Endothelial cell (in vitro differentiated cells): ENCODE measurements around the gene NIPAL1. TPM values are rescaled to one million over a fixed set of nuclear protein-coding genes. Genes with fewer than 3 reads are reported as not detected.

Experiments used
- DNase-seq: peaks from one replicate; pipeline ENCODE4 v3.0.0; 2021; ENCODE audit warnings: low spot score
- H3K27ac Mint-ChIP-seq: one replicate; pipeline ENCODE4 v1.8.0; 2021; ENCODE audit warnings: mixed read lengths, inconsistent platforms; ENCODE audit not compliant: unreplicated experiment
- H3K27me3 Mint-ChIP-seq: one replicate; pipeline ENCODE4 v1.8.0; 2021; ENCODE audit warnings: mild to moderate bottlenecking, moderate library complexity, mixed read lengths, inconsistent platforms; ENCODE audit not compliant: unreplicated experiment
- H3K36me3 Mint-ChIP-seq: one replicate; pipeline ENCODE4 v1.8.0; 2021; ENCODE audit warnings: mild to moderate bottlenecking, low read depth, mixed read lengths, inconsistent platforms; ENCODE audit not compliant: unreplicated experiment
- H3K4me1 Mint-ChIP-seq: one replicate; pipeline ENCODE4 v1.8.0; 2021; ENCODE audit warnings: mild to moderate bottlenecking, mixed read lengths, inconsistent platforms; ENCODE audit not compliant: unreplicated experiment
- H3K4me3 Mint-ChIP-seq: one replicate; pipeline ENCODE4 v1.8.0; 2021; ENCODE audit warnings: mild to moderate bottlenecking, mixed read lengths, inconsistent platforms; ENCODE audit not compliant: unreplicated experiment
- H3K9me3 Mint-ChIP-seq: one replicate; pipeline ENCODE4 v1.8.0; 2021; ENCODE audit warnings: mixed read lengths, inconsistent platforms; ENCODE audit not compliant: unreplicated experiment
- total RNA-seq: library from RNA; stranded (reverse); fragmentation: NEBNext Ultra II Directional; extraction: Animal tissue kit (Norgen Biotek cat#: 25700); gene quantifications from one replicate; pipeline ENCODE4 v1.2.1, GENCODE V29; 2021; ENCODE audit not compliant: unreplicated experiment
- TF ChIP-seq, protein P1 (sequence below): fragments of 200-600 bp; sonication (generic); IDR thresholded peaks from one replicate; pipeline ENCODE4 v1.5.0; 2021; ENCODE audit warnings: antibody characterized with exemption; ENCODE audit not compliant: unreplicated experiment

NIPAL1 gene
- total RNA-seq, 1 donor from 2014 or later: 2.0 TPM

DNA sequence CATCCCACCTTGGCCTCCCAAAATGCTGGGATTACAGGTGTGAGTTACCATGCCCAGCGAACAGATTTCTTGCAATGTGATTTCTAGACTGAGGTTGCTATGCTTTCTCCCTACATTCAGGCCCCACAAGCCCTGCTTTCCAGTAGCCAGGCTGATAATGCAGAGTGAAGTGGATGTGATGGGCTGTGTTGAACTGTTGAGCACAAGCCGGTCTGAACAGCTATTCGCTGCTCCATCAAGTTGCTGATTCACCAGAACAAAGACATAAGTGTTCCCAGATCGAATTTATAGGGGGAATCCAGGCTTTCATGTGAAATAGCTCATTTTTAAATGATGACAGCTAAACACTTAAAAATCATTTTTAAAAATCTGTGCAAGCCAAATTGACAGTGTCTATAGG is 8.0 kb downstream of the NIPAL1 start:
- H3K27ac Mint-ChIP-seq: no peak overlapping the region
- H3K4me1 Mint-ChIP-seq: no peaks in the 10 kb centered on the region
- TF ChIP-seq, protein P1, sequence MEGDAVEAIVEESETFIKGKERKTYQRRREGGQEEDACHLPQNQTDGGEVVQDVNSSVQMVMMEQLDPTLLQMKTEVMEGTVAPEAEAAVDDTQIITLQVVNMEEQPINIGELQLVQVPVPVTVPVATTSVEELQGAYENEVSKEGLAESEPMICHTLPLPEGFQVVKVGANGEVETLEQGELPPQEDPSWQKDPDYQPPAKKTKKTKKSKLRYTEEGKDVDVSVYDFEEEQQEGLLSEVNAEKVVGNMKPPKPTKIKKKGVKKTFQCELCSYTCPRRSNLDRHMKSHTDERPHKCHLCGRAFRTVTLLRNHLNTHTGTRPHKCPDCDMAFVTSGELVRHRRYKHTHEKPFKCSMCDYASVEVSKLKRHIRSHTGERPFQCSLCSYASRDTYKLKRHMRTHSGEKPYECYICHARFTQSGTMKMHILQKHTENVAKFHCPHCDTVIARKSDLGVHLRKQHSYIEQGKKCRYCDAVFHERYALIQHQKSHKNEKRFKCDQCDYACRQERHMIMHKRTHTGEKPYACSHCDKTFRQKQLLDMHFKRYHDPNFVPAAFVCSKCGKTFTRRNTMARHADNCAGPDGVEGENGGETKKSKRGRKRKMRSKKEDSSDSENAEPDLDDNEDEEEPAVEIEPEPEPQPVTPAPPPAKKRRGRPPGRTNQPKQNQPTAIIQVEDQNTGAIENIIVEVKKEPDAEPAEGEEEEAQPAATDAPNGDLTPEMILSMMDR: no peak
- H3K9me3 Mint-ChIP-seq: no peaks in the 10 kb centered on the region
- H3K4me3 Mint-ChIP-seq: no peak overlapping the region
- no peaks in the 10 kb centered on the region for H3K27me3 Mint-ChIP-seq
- no peaks in the 10 kb centered on the region for H3K36me3 Mint-ChIP-seq
- DNase-seq: no peak

DNA sequence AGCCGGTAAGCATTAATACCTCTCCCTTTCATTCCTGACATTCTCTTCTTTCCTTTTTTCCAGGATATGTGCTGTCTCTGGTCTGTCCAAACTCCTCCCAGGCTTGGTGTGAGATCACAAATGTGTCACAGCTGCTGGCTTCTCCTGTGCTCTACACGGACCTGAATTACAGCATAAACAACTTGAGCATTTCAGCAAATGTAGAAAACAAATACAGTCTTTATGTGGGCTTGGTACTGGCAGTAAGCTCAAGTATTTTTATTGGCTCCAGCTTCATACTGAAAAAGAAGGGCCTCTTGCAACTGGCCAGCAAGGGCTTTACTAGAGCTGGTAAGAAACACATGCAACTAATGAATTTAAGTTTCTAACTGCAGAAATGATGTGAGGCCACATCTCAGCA is 8.4 kb downstream of the NIPAL1 start:
- H3K4me1 Mint-ChIP-seq: no peaks in the 10 kb centered on the region
- no peaks in the 10 kb centered on the region for H3K9me3 Mint-ChIP-seq
- no peaks in the 10 kb centered on the region for H3K36me3 Mint-ChIP-seq
- no peaks in the 10 kb centered on the region for H3K27me3 Mint-ChIP-seq
- no peak for DNase-seq
- no peak overlapping the region for H3K27ac Mint-ChIP-seq
- no peak overlapping the region for H3K4me3 Mint-ChIP-seq
- TF ChIP-seq, protein P1: no peak

DNA sequence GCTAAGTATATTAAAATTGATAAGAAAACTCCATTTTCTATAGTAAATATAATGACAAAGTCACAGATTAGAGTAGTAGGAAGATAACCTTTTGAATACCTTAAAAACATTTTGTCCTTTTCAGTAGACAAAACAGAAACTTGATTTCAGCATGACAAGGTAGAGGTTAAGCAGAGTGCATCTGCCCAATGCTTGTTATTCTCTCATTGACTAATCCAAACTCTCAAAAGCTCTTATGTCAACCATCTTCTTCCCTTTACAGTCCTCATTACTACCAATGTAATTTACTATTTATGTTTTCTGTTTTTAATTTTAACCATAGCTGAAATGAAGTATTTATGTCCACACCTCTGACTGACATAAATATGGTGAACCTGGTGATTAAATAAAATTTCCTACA is 11.1 kb downstream of the NIPAL1 start:
- Mint-ChIP-seq H3K4me1 (no peaks in the 10 kb centered on the region), H3K27ac (no peak overlapping the region), H3K9me3 (no peaks in the 10 kb centered on the region), H3K36me3 (no peaks in the 10 kb centered on the region), H3K27me3 (no peaks in the 10 kb centered on the region), H3K4me3 (no peak overlapping the region)
- TF ChIP-seq, protein P1: no peak
- no peak for DNase-seq

DNA sequence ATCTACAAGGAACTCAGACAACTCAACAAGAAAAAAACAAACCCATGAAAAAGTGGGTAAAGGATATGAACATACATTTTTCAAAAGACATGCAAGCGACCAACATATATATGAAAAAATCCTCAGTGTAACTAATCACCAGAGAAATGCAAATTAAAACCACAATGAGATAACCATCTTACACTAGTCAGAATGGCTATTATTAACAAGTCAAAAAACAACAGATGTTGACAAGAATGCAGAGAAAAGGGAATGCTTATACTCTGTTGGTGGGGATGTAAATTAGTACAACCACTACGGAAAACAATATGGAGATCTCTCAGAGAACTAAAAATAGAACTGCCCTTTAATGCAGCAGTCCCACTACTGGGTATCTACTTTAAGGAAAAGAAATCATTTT is 12.1 kb downstream of the NIPAL1 start:
- no peak overlapping the region for H3K4me3 Mint-ChIP-seq
- no peak for DNase-seq
- no peaks in the 10 kb centered on the region for H3K27me3 Mint-ChIP-seq
- H3K27ac Mint-ChIP-seq: no peak overlapping the region
- no peaks in the 10 kb centered on the region for H3K9me3 Mint-ChIP-seq
- no peaks in the 10 kb centered on the region for H3K4me1 Mint-ChIP-seq
- TF ChIP-seq, protein P1: no peak
- H3K36me3 Mint-ChIP-seq: no peaks in the 10 kb centered on the region

DNA sequence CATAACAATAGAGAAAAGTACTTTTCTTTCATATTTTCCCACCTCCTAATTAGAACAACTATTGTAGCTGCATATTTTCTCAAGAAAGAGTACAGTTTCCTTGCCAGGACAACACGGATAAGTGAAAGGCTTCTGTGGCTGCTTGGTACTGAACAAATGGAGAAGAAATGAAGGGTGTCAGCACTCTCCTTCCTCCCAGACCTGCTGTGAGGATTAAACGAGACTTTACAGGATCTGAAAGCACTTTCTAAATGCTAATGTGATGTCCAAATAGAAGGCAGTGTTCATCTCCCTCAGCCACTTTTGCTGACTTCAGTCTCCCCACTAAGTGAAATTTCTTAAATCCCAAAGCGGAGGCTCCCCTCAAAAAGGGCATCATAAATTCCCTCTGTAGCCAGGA is 13.9 kb downstream of the NIPAL1 start:
- Mint-ChIP-seq H3K9me3 (no peaks in the 10 kb centered on the region), H3K4me1 (no peaks in the 10 kb centered on the region), H3K36me3 (no peaks in the 10 kb centered on the region), H3K4me3 (no peak overlapping the region), H3K27me3 (no peaks in the 10 kb centered on the region), H3K27ac (no peak overlapping the region)
- TF ChIP-seq, protein P1: no peak
- DNase-seq: no peak
